ENCODE data around the gene GGT1. TPM values are rescaled to one million over a fixed set of nuclear protein-coding genes. Genes with fewer than 3 reads are reported as not detected.
"Not testable (repeated sequence)": the region's sequence is repeated elsewhere in the genome, so short reads cannot be mapped to it uniquely, and the experiment has no call there.

GGT1 gene
- total RNA-seq, result 59.4 and 80.7 TPM in 2 replicates
- 81.0 and 104 TPM in 2 replicates for polyA plus RNA-seq

- H3K4me3 ChIP-seq; H3K27me3 ChIP-seq; H3K9me3 ChIP-seq (ENCODE audit: low read depth); H4K20me1 ChIP-seq (ENCODE audit: insufficient read depth, poor library complexity, severe bottlenecking); H3K9me2 ChIP-seq (replicated peaks; ENCODE audit: insufficient read depth); H3K36me3 ChIP-seq (replicated peaks; ENCODE audit: insufficient read depth, low read depth); DNase-seq (ENCODE audit: low spot score); H3K79me2 ChIP-seq: not testable (repeated sequence)
- WGBS (ENCODE audit: low lambda C conversion rate, missing lambda C conversion rate), result 40% methylated on average over 16 of the region's 22 CpGs
- Histone ChIP-seq H3K4me1 (ENCODE audit: insufficient read depth) (peaks cover 26% of the 10 kb centered on the region), H3K4me2 (peak within 1 kb of the TSS; percentile 70), H3K27ac (peak within 1 kb of the TSS; percentile 71), H2AFZ (peak within 1 kb of the TSS; percentile 32)
Measured at GRCh38 chr22:24602847-24603769, at the start of gene GGT1. Gene GGT1 (plus strand): TSS chr22:24603193. CDS start chr22:24611082, 7,889 bp downstream.

- Histone ChIP-seq H3K79me2 (peaks cover 79% of the 10 kb centered on the region), H3K36me3 (replicated peaks; ENCODE audit: insufficient read depth, low read depth) (no peaks in the 10 kb centered on the region), H3K4me2 (peak overlapping the region; percentile 93), H3K27ac (peak overlapping the region; percentile 94), H3K4me1 (ENCODE audit: insufficient read depth) (peaks cover 48% of the 10 kb centered on the region), H3K9me3 (ENCODE audit: low read depth) (no peaks in the 10 kb centered on the region), H3K9me2 (replicated peaks; ENCODE audit: insufficient read depth) (no peaks in the 10 kb centered on the region), H2AFZ (no peak overlapping the region), H3K27me3 (no peaks in the 10 kb centered on the region), H3K4me3 (peak overlapping the region; percentile 48), H4K20me1 (ENCODE audit: insufficient read depth, poor library complexity, severe bottlenecking) (peaks cover 23% of the 10 kb centered on the region)
- DNase-seq (ENCODE audit: low spot score), result peak; percentile 38
- TF ChIP-seq EZH2phosphoT487 (IDR thresholded peaks at IDR 0.05; ENCODE audit: low read depth, severe bottlenecking, unreplicated experiment) (no peak), EZH2 (IDR thresholded peaks at IDR 0.05; ENCODE audit: borderline replicate concordance) (no peak)
- TF ChIP-seq, protein P1, sequence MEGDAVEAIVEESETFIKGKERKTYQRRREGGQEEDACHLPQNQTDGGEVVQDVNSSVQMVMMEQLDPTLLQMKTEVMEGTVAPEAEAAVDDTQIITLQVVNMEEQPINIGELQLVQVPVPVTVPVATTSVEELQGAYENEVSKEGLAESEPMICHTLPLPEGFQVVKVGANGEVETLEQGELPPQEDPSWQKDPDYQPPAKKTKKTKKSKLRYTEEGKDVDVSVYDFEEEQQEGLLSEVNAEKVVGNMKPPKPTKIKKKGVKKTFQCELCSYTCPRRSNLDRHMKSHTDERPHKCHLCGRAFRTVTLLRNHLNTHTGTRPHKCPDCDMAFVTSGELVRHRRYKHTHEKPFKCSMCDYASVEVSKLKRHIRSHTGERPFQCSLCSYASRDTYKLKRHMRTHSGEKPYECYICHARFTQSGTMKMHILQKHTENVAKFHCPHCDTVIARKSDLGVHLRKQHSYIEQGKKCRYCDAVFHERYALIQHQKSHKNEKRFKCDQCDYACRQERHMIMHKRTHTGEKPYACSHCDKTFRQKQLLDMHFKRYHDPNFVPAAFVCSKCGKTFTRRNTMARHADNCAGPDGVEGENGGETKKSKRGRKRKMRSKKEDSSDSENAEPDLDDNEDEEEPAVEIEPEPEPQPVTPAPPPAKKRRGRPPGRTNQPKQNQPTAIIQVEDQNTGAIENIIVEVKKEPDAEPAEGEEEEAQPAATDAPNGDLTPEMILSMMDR (IDR thresholded peaks at IDR 0.05; ENCODE audit: poor library complexity), result no peak
- 51% methylated on average over 12 of the region's 12 CpGs for WGBS (ENCODE audit: low lambda C conversion rate, missing lambda C conversion rate)
Measured at GRCh38 chr22:24553597-24554312, 49.2 kb upstream of the GGT1 start.

- Histone ChIP-seq H3K9me2 (replicated peaks; ENCODE audit: insufficient read depth) (no peaks in the 10 kb centered on the region), H3K27ac (peak within 1 kb of the TSS; percentile 97), H4K20me1 (ENCODE audit: insufficient read depth, poor library complexity, severe bottlenecking) (peaks cover 18% of the 10 kb centered on the region), H3K79me2 (peaks cover 79% of the 10 kb centered on the region), H3K4me2 (peak within 1 kb of the TSS; percentile 93), H2AFZ (peak within 1 kb of the TSS; percentile 55), H3K27me3 (no peaks in the 10 kb centered on the region), H3K36me3 (replicated peaks; ENCODE audit: insufficient read depth, low read depth) (no peaks in the 10 kb centered on the region), H3K4me1 (ENCODE audit: insufficient read depth) (peaks cover 44% of the 10 kb centered on the region), H3K9me3 (ENCODE audit: low read depth) (no peaks in the 10 kb centered on the region), H3K4me3 (peak within 1 kb of the TSS; percentile 87)
- peak; percentile 59 for DNase-seq (ENCODE audit: low spot score)
- 1% methylated on average over 36 of the region's 64 CpGs for WGBS (ENCODE audit: low lambda C conversion rate, missing lambda C conversion rate)
- TF ChIP-seq EZH2phosphoT487 (IDR thresholded peaks at IDR 0.05; ENCODE audit: low read depth, severe bottlenecking, unreplicated experiment), result no peak
- TF ChIP-seq EZH2 (IDR thresholded peaks at IDR 0.05; ENCODE audit: borderline replicate concordance), result no peak
- TF ChIP-seq, protein P1 (IDR thresholded peaks at IDR 0.05; ENCODE audit: poor library complexity), result no peak
Measured at GRCh38 chr22:24554313-24555164, 48.5 kb upstream of the GGT1 start, which contains the start of gene GUCD1. Gene GUCD1 (minus strand): TSS chr22:24555138. CDS start chr22:24554991, 147 bp downstream.

Measured in hepatocyte (in vitro differentiated cells).